HUES48 (cell line): ENCODE data around the gene RPS25.
"Not testable (repeated sequence)": the region's sequence is repeated elsewhere in the genome, so short reads cannot be mapped to it uniquely, and the experiment has no call there.

ENCODE experiments used
- H3K27ac ChIP-seq: one replicate; pipeline ENCODE4 v1.7.0; 2013; ENCODE audit warnings: low read depth, low read length, inconsistent platforms
- H3K27me3 ChIP-seq: 2 replicates; pipeline ENCODE4 v1.6.1; 2013; ENCODE audit warnings: mild to moderate bottlenecking, low read length; ENCODE audit not compliant: control insufficient read depth, insufficient read depth
- H3K36me3 ChIP-seq: 2 replicates; pipeline ENCODE4 v1.6.1; 2013; ENCODE audit warnings: low read length; ENCODE audit not compliant: control insufficient read depth, insufficient read depth
- H3K4me1 ChIP-seq: 2 replicates; pipeline ENCODE4 v1.6.1; 2013; ENCODE audit warnings: mild to moderate bottlenecking, low read length; ENCODE audit not compliant: control insufficient read depth, insufficient read depth
- H3K4me3 ChIP-seq: 2 replicates; pipeline ENCODE4 v1.5.1; 2013; ENCODE audit warnings: mild to moderate bottlenecking, low read depth, low read length
- H3K9ac ChIP-seq: 2 replicates; pipeline ENCODE4 v1.6.1; 2013; ENCODE audit warnings: mild to moderate bottlenecking, low read depth, low read length, moderate library complexity
- H3K9me3 ChIP-seq: 2 replicates; pipeline ENCODE4 v1.6.1; 2013; ENCODE audit warnings: low read length; ENCODE audit not compliant: control insufficient read depth, insufficient read depth

The RPS25 gene

DNA sequence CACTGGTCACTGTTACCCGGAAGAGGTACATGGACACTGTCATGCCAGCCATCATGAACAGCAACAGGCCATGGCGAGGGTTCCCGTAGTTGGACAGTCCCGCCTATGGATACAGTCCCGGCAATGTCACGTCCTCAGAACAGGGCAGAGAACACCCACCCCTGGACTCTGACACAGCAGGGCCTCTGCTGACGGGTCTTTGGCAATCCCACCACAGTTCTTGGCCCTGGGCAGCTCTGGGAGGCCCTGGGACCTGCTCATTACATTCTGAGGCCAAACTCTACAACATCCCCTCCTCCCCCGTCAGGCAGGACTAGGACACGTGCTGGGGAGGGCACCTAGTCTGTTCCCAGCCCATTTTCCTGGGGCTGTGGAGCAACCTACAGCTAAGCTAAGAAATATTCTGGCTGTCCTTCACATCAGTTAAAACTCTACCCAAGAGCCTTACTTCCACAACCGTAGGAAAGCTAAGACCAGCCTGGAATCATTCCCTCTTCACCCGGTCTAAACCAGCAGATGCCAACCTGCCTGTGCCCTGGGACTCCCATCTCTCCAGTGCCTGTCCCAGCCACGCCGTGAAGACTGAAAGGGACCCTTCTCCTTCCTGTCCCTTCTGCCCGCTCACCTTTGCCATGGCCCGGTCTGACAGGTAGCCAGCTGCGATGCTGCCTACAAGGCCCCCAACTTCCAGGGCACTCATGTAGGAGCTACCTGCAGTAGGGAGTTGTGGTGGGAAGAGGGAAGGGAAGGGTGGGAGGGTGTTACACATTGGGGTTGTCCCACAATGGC lies 8.0 kb upstream of the RPS25 start:
- Histone ChIP-seq H3K27ac (no peak overlapping the region), H3K36me3 (peaks cover 79% of the 10 kb centered on the region), H3K4me3 (no peak overlapping the region), H3K9me3 (no peaks in the 10 kb centered on the region), H3K4me1 (peaks cover 12% of the 10 kb centered on the region), H3K9ac (no peak overlapping the region), H3K27me3 (no peaks in the 10 kb centered on the region)

DNA sequence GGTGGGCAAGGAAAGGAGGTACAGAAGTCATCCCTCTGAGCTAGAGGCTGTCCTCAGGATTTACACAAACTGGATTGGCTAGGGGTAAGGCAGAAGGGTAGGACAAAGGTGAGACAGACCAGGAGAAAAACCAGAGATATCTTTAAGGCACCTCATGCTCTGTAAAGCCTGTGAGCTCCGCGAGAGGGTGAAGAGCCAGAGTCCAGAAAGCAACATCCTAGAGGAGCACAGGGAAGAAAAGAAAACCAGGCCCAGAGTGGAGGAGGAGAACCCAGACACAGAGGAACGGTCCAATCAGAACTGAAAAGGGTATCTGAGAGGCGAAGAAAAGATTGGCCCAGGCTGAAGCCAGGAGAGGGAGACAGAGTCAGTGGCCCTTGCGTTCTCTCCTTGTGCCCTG lies 7.4 kb upstream of the RPS25 start:
- H3K9ac ChIP-seq: no peak overlapping the region
- no peaks in the 10 kb centered on the region for H3K9me3 ChIP-seq
- H3K4me3 ChIP-seq: no peak overlapping the region
- H3K36me3 ChIP-seq: peaks cover 81% of the 10 kb centered on the region
- H3K27ac ChIP-seq: no peak overlapping the region
- no peaks in the 10 kb centered on the region for H3K27me3 ChIP-seq
- peaks cover 12% of the 10 kb centered on the region for H3K4me1 ChIP-seq

DNA sequence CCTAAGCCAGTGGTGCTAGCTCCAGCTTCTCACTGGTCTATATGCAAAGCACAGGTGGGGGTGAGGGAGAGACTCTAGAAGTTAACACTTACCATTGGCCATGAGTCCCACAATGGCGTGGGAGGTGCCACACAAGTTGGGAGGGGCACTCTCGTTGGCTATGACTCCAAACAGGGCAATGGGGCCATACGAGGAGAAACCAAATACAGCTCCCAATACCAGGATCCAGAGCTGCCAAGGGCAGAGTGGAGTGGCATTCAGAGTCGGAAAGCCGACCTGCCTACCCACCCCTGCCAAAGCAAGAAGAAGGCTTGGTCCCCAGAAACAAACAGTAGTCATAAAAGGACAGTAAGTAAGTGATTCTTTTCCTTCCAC lies 6.9 kb upstream of the RPS25 start:
- no peaks in the 10 kb centered on the region for H3K9me3 ChIP-seq
- peaks cover 83% of the 10 kb centered on the region for H3K36me3 ChIP-seq
- H3K4me1 ChIP-seq: peaks cover 12% of the 10 kb centered on the region
- no peak overlapping the region for H3K4me3 ChIP-seq
- no peak overlapping the region for H3K27ac ChIP-seq
- no peaks in the 10 kb centered on the region for H3K27me3 ChIP-seq
- no peak overlapping the region for H3K9ac ChIP-seq

DNA sequence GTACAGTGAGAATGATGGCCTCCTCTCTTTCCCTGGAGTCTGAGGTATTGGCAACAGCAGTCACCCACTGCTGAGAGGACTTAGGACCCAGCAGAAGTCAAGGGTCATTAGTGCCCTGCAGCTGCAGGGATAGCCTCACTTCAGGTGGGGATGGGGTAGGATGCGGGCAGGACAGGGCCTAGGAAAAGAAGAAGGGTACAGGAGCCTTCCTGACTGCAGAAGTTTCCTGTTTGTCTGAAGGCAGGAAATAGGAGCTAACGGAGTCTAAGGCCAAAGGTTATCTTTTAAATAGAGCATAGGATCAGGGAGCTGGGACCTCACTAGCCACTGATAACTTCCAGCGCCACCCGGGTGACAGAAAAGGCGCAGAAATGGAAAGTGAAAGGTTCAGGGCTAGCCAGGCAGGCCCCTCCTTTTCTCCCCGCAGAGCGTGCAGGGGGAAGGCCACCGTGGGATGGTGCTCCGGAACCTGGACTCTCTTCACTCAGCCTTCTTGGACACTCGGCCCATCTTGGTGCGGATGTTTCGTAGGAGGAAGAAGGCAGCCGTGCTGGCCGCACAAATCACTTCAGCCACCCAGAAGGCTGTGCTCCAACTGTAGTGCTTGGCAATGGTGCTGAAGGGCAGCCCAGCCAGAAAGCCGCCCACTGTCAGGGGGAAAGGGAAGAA lies 6.4 kb upstream of the RPS25 start:
- Histone ChIP-seq H3K4me1 (peaks cover 12% of the 10 kb centered on the region), H3K27ac (no peak overlapping the region), H3K9me3 (no peaks in the 10 kb centered on the region), H3K36me3 (peaks cover 86% of the 10 kb centered on the region), H3K4me3 (no peak overlapping the region), H3K27me3 (no peaks in the 10 kb centered on the region), H3K9ac (no peak overlapping the region)

DNA sequence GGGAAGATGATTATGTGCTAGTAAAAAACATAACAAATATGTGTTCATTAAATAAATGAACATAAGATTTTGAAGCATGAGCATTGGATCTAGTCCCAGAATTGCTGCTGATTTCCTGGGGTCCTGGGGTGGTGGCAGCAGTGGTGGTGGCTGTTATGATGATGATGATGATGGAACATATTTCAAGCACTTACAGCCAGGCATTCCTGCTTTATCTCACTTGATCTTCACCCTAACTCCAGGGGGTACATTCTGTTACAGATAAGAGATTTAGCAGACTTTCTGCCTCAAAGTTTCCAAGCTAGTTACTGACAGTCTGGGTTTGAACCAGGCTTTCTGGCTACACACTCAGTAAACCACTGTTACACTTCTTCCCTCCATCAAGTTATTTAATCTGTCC lies 5.6 kb upstream of the RPS25 start:
- no peak overlapping the region for H3K9ac ChIP-seq
- H3K36me3 ChIP-seq: peaks cover 80% of the 10 kb centered on the region
- peaks cover 4% of the 10 kb centered on the region for H3K4me1 ChIP-seq
- H3K4me3 ChIP-seq: no peak overlapping the region
- H3K9me3 ChIP-seq: no peaks in the 10 kb centered on the region
- H3K27me3 ChIP-seq: no peaks in the 10 kb centered on the region
- H3K27ac ChIP-seq: no peak overlapping the region

DNA sequence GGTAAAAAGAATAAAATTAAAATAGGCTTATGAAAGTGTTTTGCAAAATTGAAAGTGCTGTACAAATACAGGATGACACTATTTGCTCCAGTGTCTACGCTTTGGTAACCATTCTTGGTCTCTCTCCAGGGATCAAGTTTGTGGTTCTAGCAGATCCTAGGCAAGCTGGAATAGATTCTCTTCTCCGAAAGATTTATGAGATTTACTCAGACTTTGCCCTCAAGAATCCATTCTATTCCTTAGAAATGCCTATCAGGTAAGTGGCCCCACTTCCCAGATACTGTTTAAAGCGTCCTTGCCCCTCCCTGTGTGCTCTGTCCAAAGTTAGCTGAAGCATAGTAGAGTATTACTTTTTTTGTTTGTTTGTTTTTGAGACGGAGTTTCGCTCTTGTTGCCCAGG lies 3.5 kb upstream of the RPS25 start:
- Histone ChIP-seq H3K9ac (no peak overlapping the region), H3K36me3 (peaks cover 69% of the 10 kb centered on the region), H3K4me1 (peaks cover 8% of the 10 kb centered on the region; the same call in 1 of the 2 replicates), H3K27me3 (no peaks in the 10 kb centered on the region), H3K27ac (no peak overlapping the region), H3K4me3 (no peak overlapping the region), H3K9me3 (no peaks in the 10 kb centered on the region)

DNA sequence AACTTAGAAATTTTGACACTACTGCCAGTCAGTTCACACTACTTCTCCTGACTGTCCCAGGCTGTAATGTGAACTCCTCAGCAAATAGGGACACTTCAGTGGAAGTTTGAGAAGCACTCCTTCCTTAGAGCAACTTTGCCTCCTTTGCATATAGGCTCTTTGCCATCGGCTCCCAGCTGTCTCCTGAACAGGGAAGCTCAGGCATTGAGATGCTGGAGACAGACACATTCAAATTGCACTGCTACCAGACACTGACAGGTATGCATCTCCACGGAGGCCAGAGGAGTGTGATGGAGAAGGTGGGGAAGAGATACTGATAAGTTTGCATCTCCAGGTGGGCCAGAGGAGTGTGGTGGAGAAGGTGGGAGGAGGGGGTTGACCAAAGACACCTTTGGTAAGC lies 1.9 kb upstream of the RPS25 start:
- no peaks in the 10 kb centered on the region for H3K9me3 ChIP-seq
- no peaks in the 10 kb centered on the region for H3K27me3 ChIP-seq
- H3K36me3 ChIP-seq: peaks cover 69% of the 10 kb centered on the region
- H3K4me3 ChIP-seq: peak overlapping the region; percentile 98
- no peak overlapping the region for H3K9ac ChIP-seq
- H3K27ac ChIP-seq: no peak overlapping the region
- H3K4me1 ChIP-seq: peaks cover 8% of the 10 kb centered on the region; the same call in 1 of the 2 replicates

DNA sequence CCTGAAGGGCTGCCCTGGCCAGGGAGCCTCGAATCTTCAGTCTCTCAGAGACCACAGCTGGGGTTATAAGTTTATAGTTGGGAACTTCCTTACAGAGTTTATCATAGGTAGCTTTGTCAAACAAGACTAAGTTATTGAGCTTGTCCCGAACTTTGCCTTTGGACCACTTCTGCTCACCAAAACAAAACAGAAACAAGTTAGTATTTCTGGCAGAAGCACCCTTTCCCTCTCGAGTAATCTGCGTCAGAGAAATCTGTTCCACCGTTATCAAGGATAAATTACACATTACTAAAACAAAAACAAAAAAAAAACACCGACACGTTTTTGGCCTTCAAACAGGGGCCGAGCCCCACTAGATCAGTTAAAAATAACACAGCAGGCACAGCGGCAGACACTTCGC lies 766 bp downstream of the RPS25 start:
- peak overlapping the region; percentile 98 for H3K27ac ChIP-seq
- peak overlapping the region; percentile 98 for H3K4me3 ChIP-seq
- not testable (repeated sequence) for H3K9me3 ChIP-seq, H3K27me3 ChIP-seq, H3K4me1 ChIP-seq
- peak overlapping the region; percentile 94 for H3K9ac ChIP-seq
- peaks cover 64% of the 10 kb centered on the region for H3K36me3 ChIP-seq

DNA sequence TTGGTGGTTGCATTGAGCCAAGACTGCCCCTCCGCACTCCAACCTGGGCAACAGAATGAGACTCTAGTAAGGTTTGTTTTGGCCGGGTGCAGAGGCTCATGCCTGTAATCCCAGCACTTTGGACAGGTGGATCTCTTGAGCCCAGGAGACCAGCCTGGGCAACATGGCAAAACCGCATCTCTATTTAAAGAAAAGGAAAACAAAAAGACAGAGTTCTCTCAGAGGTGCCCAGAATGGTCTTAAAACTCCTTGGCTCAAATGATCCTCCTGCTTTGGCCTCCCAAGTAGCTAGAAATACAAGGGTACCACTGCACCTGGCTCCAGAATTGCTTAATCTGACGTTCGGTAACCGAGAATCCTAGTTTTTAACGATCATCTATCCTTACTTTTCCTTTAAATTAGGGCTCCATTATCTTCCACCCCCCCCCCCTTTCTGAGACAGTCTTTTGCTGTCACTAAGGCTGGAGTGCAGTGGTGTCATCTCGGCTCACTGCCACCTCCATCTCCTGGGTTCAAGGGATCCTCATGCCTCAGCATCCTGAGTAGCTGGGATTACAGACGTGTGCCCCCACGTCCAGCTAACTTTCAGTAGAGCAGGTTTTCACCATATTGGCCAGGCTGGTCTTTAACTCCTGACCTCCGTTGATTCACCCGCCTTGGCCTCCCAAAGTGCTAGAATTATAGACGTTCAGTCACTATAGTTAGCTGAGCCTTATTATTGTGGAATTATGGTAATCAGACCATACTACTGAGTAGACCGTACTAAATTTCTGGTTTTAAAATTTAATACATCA lies 1.7 kb downstream of the RPS25 start:
- peak overlapping the region; percentile 98 for H3K27ac ChIP-seq
- H3K4me3 ChIP-seq: peak overlapping the region; percentile 98
- H3K9me3 ChIP-seq: no peaks in the 10 kb centered on the region
- H3K27me3 ChIP-seq: no peaks in the 10 kb centered on the region
- H3K36me3 ChIP-seq: peaks cover 62% of the 10 kb centered on the region
- H3K9ac ChIP-seq: peak overlapping the region; percentile 23; the same call in 1 of the 2 replicates
- H3K4me1 ChIP-seq: peaks cover 8% of the 10 kb centered on the region; the same call in 1 of the 2 replicates

DNA sequence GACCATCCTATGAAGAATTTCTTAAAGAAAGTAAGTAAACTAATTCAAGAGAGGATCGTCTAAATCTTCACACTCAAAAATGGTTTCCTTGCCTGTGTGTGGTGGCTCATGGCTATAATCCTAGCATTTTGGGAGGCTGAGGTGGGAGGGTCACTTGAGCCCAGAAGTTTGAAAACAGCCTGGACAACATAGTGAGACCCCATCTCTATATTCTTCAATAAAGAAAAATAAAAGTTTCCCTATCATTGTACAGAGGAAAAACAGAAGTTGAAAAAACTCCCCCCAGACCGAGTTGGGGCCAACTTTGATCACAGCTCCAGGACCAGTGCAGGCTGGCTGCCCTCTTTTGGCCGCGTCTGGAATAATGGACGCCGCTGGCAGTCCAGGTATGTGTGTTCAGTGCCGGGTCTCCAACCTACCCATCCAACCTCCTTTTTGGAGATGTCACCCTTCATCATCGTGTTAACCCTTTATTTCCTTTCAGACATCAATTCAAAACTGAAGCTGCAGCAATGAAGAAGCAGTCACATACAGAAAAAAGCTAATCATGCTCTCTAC lies 3.0 kb downstream of the RPS25 start:
- Histone ChIP-seq H3K4me3 (no peak overlapping the region), H3K4me1 (peaks cover 8% of the 10 kb centered on the region; the same call in 1 of the 2 replicates), H3K36me3 (peaks cover 68% of the 10 kb centered on the region), H3K9ac (no peak overlapping the region), H3K27ac (no peak overlapping the region), H3K9me3 (no peaks in the 10 kb centered on the region), H3K27me3 (no peaks in the 10 kb centered on the region)
